IPS-11a (cell line): ENCODE results near the gene LCK.
A peak's percentile ranks its signal among the peaks of the same experiment; 100 is the strongest.

Experiments used
- H3K4me3 ChIP-seq: one replicate; pipeline ENCODE4 v1.5.1; 2013; ENCODE audit warnings: low read depth, low read length, control low read depth

LCK gene

GRCh38 chr1:32250893-32251716 is at the start of gene LCK:
Gene LCK (plus strand): TSS chr1:32251265. CDS start chr1:32274330, 23,065 bp downstream.
- no peak within 1 kb of the TSS for H3K4me3 ChIP-seq

DNA sequence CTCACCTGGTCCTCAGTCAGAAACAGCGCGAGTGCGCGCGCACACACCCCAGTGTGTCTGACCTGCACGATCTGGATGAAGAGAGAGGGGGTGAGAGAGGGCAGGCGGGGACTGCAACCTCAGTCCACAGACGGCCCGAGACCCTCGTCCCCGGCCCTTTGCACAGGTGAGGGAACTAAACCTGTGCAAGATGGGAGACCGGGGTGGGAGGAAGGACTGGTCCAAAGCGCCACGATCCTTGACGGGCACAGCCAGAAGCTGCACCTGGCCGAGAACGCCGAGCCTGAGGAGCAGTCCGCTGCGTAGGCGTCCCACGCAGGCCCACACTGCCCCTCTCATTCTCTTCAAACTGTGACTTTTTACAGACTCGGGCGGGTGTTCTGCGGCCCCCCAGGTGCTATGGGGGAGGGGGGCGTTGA is 46.1 kb upstream of the LCK start:
- peak overlapping the region; percentile 89 for H3K4me3 ChIP-seq

GRCh38 chr1:32205401-32206370 is 45.4 kb upstream of the LCK start, which contains the start of gene IQCC:
Gene IQCC (plus strand): TSS chr1:32205671. CDS start chr1:32205682, 11 bp downstream.
- peak within 1 kb of the TSS; percentile 89 for H3K4me3 ChIP-seq

DNA sequence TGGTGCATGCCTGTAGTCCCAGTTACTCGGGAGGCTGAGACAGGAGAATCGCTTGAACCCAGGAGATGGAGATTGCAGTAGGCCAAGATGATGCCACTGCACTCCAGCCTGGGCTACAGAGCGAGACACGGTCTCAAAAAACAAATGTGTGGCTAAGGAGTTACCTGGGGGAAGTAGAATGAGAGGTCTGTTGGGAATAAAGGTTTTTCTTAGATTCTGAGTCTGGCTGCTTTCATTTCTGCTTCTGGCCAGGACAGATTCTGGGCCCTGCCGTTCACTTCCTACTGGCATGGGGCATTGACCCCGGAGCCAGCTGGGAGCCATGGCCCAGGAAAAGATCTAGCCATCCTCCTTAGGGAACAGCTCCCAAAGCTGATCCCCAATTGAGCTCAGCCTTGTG is 42.6 kb upstream of the LCK start:
- no peak overlapping the region for H3K4me3 ChIP-seq

DNA sequence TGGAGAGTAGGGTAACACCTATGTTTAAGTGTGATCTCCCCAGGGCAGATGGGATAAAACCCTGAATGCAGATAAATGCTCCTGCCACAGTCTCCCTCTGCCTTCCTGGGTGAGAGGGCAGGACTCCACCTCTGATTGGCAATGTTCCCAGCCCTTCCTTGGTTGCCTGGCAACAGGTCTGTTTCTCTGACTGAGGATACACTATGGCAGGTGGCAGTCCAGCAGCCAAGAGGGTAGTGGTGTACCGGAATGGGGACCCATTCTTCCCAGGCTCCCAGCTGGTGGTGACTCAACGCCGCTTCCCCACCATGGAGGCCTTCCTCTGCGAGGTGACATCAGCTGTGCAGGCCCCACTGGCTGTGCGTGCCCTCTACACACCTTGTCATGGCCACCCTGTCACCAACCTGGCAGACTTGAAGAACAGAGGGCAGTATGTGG is 42.2 kb upstream of the LCK start, which contains the start of gene DCDC2B:
DCDC2B (plus strand) TSS at position 199 of the 438 bp plus-strand sequence; CDS start at position 204, 5 bp downstream.
- H3K4me3 ChIP-seq: no peak within 1 kb of the TSS

DNA sequence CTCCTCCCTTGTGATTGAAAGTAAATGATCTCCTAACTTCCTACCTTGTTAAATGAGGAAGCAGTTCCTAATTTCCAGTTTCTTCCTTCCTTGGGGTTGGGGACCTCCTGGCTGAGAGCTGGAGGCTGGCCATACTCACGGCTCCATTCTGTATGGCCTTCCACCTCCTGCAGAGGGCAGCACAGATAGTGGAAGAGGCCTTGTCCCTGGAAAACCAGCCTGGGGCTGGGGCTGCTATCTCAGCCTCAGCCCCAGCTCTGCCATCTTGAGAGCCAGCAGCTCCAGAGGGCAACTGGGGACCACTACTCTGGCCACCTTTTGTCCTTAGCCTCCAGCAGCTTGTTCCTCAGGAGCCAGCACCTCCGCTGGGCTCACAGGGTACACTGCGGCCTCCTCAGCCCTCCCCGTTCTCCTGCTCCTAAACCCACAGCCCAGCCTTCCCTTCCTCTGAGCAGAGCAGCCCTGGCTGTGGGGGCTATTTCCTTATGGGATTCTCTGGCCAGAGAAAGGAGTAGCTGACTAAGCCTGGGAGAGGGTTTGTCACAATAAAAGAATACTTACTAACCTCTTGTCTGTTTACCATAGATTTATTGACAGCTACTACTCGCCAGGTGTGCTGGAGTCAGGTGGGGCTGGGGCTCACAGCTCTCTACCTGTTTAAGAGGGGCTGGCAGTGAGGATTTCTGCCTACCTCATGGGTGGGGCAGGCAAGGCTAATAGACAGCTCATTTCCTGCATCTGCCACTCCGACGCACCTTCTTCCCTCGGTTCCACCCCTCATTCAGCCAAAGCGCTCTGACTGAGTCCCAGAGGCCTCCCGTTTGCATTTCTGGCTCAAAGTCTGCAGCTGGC is 35.2 kb upstream of the LCK start:
- H3K4me3 ChIP-seq: no peak overlapping the region

DNA sequence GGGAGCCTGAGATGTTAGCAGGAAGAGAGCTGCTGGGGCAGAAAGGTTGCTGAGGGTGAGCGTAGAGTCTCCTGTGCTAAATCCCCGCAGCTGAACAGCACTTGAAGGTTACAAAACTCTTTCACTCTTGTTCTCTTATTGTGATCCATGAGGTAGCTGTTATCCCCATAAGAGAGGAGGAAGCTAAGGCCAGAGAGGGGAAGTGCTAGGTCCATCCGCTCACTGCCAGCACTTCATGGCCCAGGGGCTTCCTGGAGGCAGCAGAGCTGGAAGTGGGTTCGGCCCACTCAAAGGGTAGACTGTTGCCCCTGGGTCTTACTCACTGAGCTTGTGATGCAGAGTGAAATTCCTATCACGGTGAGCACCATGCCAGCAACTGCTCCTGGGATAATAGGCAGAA is 34.5 kb upstream of the LCK start:
- no peak overlapping the region for H3K4me3 ChIP-seq

DNA sequence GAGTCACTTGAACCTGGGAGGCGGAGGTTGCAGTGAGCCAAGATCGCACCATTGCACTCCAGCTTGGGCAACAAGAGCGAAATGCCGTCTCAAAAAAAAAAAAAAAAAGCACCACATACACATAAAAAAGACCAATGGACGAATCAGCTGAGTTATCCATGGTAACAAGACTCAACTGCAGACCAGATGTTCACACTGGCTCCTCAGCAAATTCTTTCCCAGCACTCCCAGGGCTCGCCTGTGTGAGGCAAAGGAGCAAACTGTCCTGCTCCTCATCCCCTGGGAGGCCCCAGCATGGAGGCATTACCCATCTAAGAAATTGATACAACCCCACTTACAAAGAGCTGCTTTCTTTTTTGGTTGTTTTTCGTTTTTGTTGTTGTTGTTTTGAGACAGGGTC is 32.0 kb upstream of the LCK start:
- H3K4me3 ChIP-seq: no peak overlapping the region

- peak overlapping the region; percentile 96 for H3K4me3 ChIP-seq
Measured at GRCh38 chr1:32220746-32221580, 30.1 kb upstream of the LCK start.

GRCh38 chr1:32221581-32221979 is 29.5 kb upstream of the LCK start:
- peak overlapping the region; percentile 96 for H3K4me3 ChIP-seq

DNA sequence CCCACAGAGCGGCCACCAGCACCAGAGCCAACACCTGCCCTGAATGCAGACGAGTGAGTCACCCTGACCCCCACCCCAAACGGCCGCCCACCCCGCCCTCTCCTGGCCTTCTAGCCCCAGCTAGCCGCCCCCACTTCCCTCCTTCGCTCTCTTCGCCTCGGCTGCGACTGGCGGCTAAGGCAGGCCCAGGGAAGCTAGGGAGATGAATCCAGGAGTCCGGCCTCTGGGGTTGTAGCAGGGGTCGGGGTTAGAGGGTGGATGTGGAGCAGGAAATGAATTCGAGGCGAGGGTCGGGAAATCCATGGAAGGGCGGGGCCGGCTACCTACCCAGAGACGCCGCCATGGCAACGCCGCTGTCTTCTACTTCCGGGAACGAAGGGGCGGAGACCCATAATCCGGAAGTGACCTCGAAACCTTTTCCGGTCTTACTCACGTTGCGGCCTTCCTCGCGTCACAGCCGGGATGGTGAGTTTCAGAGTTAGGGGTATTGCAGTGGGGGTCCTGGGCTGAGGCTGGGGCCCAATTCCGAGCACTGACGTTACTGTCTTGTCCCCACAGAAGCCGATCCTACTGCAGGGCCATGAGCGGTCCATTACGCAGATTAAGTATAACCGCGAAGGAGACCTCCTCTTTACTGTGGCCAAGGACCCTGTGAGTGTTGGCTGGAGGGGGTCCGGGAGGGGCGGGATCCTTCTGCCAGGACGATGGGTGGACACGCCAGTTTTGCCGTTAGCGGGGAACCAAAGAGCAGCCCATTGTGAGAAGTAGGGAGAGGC is 28.9 kb upstream of the LCK start, which contains the start of the genes EIF3I and TMEM234:
EIF3I (plus strand) TSS at position 428 of the 776 bp plus-strand sequence; CDS start at position 463, 35 bp downstream.
TMEM234 (minus strand) TSS at position 374 of the 776 bp plus-strand sequence; CDS start at position 343, 31 bp downstream.
- H3K4me3 ChIP-seq: peak within 1 kb of the TSS; percentile 96

DNA sequence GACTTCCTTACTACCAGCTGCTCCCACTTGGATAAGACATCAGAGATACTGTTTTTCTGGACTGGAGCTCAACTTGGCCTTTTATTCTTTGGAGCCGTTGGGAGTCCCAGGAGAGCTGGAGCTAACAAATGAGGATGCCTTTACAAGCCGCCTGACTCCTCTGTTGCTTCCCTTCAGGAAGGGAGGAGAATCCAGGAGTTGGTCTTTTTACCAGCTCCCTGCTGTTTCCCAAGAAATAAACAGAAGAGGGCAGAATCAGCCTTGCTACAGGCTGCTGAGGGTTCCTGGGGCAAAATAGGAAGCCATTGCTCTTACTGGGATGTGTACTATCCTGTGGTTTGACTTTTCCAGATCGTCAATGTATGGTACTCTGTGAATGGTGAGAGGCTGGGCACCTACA is 27.4 kb upstream of the LCK start:
- H3K4me3 ChIP-seq: no peak overlapping the region

DNA sequence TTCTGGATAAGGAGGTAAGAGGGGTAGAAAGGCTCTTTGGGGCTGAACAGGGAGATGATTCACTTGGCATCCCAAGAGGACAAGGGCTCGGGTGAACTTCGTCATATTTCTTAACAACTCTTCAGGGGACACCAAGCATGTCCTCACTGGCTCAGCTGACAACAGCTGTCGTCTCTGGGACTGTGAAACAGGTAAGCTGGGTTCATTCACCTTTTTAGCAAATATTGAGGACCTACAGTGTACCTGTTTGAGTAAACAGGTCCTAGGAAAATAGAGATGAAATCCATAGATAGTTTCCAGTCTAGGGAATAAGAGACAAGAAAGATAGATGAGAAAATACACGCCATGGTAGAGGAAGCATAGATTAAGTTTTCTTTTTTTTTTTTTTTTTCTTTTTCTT is 26.8 kb upstream of the LCK start:
- no peak overlapping the region for H3K4me3 ChIP-seq

DNA sequence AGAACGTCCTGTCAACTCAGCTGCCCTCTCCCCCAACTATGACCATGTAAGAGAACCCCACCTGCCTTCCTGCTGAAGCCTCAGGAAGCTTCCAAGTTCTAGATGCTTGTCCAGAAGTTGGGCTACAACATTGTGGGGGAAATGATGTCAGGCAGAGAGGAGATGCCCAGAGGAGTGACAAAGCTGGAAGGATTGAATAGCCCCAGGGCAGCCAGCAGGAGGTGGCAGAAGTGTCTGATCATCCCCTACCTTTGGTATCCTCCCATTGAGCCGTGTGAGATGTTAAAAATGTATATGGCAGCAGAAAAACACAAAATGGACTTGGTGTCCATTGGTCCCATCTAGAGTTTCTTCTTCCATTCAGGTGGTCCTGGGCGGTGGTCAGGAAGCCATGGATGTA is 22.3 kb upstream of the LCK start:
- H3K4me3 ChIP-seq: no peak overlapping the region

GRCh38 chr1:32231843-32232432 is 19.1 kb upstream of the LCK start:
- no peak overlapping the region for H3K4me3 ChIP-seq

- H3K4me3 ChIP-seq: no peak overlapping the region
Measured at GRCh38 chr1:32232558-32233304, 18.3 kb upstream of the LCK start.

- H3K4me3 ChIP-seq: no peak overlapping the region
Measured at GRCh38 chr1:32234792-32235191, 16.3 kb upstream of the LCK start.
